Spinal cord (tissue), 10 donors: ENCODE results near the gene ENO2. TPM values are rescaled to one million over a fixed set of nuclear protein-coding genes. Genes with fewer than 3 reads are reported as not detected.

Experiments
- DNase-seq, 6 donors: peaks; one replicate each; pipeline versions ENCODE4 v3.0.0 to v3.0.0-alpha.2; 2013 to 2015; ENCODE audit warnings: low spot score in 6 of 6, low read depth in 4 of 6
- H3K27ac ChIP-seq: one replicate; pipeline ENCODE4 v1.5.1; 2013; ENCODE audit warnings: low read depth, low read length, control low read depth
- H3K27me3 ChIP-seq: one replicate; pipeline ENCODE4 v1.6.1; 2013; ENCODE audit warnings: low read length; ENCODE audit not compliant: control insufficient read depth, insufficient read depth
- H3K36me3 ChIP-seq: one replicate; pipeline ENCODE4 v1.6.1; 2013; ENCODE audit warnings: low read length; ENCODE audit not compliant: control insufficient read depth, insufficient read depth
- H3K4me1 ChIP-seq: one replicate; pipeline ENCODE4 v1.6.1; 2013; ENCODE audit warnings: low read length; ENCODE audit not compliant: control insufficient read depth, insufficient read depth
- H3K4me3 ChIP-seq: one replicate; pipeline ENCODE4 v1.5.1; 2013; ENCODE audit warnings: low read depth, low read length, control low read depth
- H3K9me3 ChIP-seq: one replicate; pipeline ENCODE4 v1.6.1; 2013; ENCODE audit warnings: low read length; ENCODE audit not compliant: control insufficient read depth, insufficient read depth
- WGBS: methylation state at CpG from one replicate; pipeline ENCODE4 v1.1.5; 2013; ENCODE audit warnings: missing lambda C conversion rate; ENCODE audit not compliant: insufficient coverage; 5-methylcytosine and 5-hydroxymethylcytosine counted together
- polyA plus RNA-seq, 2 donors: library from polyadenylated mRNA; unstranded; fragments of 120-200 nt; gene quantifications; one replicate each; pipeline ENCODE4 v1.2.1, GENCODE V29; 2013; ENCODE audit not compliant: insufficient read length in 2 of 2
- total RNA-seq, 2 donors: library from RNA; depleted of rRNA in 1 of 2; stranded (reverse); fragments of 120-200 nt in 1 of 2; fragments of >200 nt in 1 of 2; gene quantifications; one replicate each; pipeline versions ENCODE4 v1.2.3 to v1.2.4, GENCODE V29; 2013 to 2014
- donor health status: healthy.

Gene ENO2
- total and polyA plus RNA-seq, 4 donors = 118 to 640 (median 461) TPM

GRCh38 chr12:6929466-6930452 lies 15.4 kb downstream of the ENO2 start:
- Histone ChIP-seq H3K27me3 (no peaks in the 10 kb centered on the region), H3K9me3 (no peaks in the 10 kb centered on the region), H3K36me3 (peaks cover 20% of the 10 kb centered on the region), H3K4me3 (peak overlapping the region; percentile 85), H3K27ac (peak overlapping the region; percentile 92), H3K4me1 (peaks cover 53% of the 10 kb centered on the region)
- 71% methylated on average over 3 of the region's 7 CpGs for WGBS
- DNase-seq = no peak

- H3K9me3 ChIP-seq = no peaks in the 10 kb centered on the region
- no CpG with 5 or more reads among the region's 1 CpG for WGBS
- peaks cover 48% of the 10 kb centered on the region for H3K36me3 ChIP-seq
- DNase-seq = no peak
- peaks cover 42% of the 10 kb centered on the region for H3K4me1 ChIP-seq
- H3K27me3 ChIP-seq = no peaks in the 10 kb centered on the region
- no peak overlapping the region for H3K27ac ChIP-seq
- H3K4me3 ChIP-seq = no peak overlapping the region
Observed at GRCh38 chr12:6932766-6933165, 18.4 kb downstream of the ENO2 start.

- Histone ChIP-seq H3K27ac (peak overlapping the region; percentile 26), H3K36me3 (peaks cover 58% of the 10 kb centered on the region), H3K9me3 (no peaks in the 10 kb centered on the region), H3K4me3 (no peak overlapping the region), H3K27me3 (no peaks in the 10 kb centered on the region), H3K4me1 (peaks cover 49% of the 10 kb centered on the region)
- WGBS = 45% methylated on average over 5 of the region's 8 CpGs
- peak in 1 of 6 donors; percentile 55 for DNase-seq
Observed at GRCh38 chr12:6934110-6934509, 19.7 kb downstream of the ENO2 start.

- peaks cover 67% of the 10 kb centered on the region for H3K36me3 ChIP-seq
- H3K4me3 ChIP-seq = no peak overlapping the region
- H3K27me3 ChIP-seq = no peaks in the 10 kb centered on the region
- H3K4me1 ChIP-seq = peaks cover 35% of the 10 kb centered on the region
- DNase-seq = no peak
- H3K27ac ChIP-seq = peak overlapping the region; percentile 1
- WGBS = 80% methylated on average over 8 of the region's 14 CpGs
- H3K9me3 ChIP-seq = no peaks in the 10 kb centered on the region
Observed at GRCh38 chr12:6935371-6936193, 21.2 kb downstream of the ENO2 start.

- Histone ChIP-seq H3K9me3 (no peaks in the 10 kb centered on the region), H3K27ac (no peak overlapping the region), H3K27me3 (no peaks in the 10 kb centered on the region), H3K4me1 (peaks cover 36% of the 10 kb centered on the region), H3K4me3 (no peak overlapping the region), H3K36me3 (peaks cover 73% of the 10 kb centered on the region)
- DNase-seq = no peak
- 90% methylated on average over 3 of the region's 3 CpGs for WGBS
Observed at GRCh38 chr12:6936194-6936635, 21.8 kb downstream of the ENO2 start.

GRCh38 chr12:6936636-6937480 lies 22.5 kb downstream of the ENO2 start:
- peaks cover 42% of the 10 kb centered on the region for H3K4me1 ChIP-seq
- H3K9me3 ChIP-seq = no peaks in the 10 kb centered on the region
- H3K27ac ChIP-seq = peak overlapping the region; percentile 93
- no peak for DNase-seq
- 27% methylated on average over 36 of the region's 36 CpGs for WGBS
- H3K27me3 ChIP-seq = no peaks in the 10 kb centered on the region
- H3K4me3 ChIP-seq = peak overlapping the region; percentile 77
- peaks cover 80% of the 10 kb centered on the region for H3K36me3 ChIP-seq

- WGBS = under 1% methylated on average over 73 of the region's 80 CpGs
- Histone ChIP-seq H3K4me3 (peak overlapping the region; percentile 77), H3K36me3 (peaks cover 88% of the 10 kb centered on the region), H3K9me3 (no peaks in the 10 kb centered on the region), H3K27ac (peak overlapping the region; percentile 93), H3K4me1 (peaks cover 48% of the 10 kb centered on the region), H3K27me3 (no peaks in the 10 kb centered on the region)
- DNase-seq = peak; percentile 85 to 99 (median 92)
Observed at GRCh38 chr12:6937481-6938352, 23.3 kb downstream of the ENO2 start.

- no peaks in the 10 kb centered on the region for H3K9me3 ChIP-seq
- DNase-seq = no peak
- peak overlapping the region; percentile 93 for H3K27ac ChIP-seq
- peak overlapping the region; percentile 77 for H3K4me3 ChIP-seq
- H3K4me1 ChIP-seq = peaks cover 55% of the 10 kb centered on the region
- 87% methylated on average over 30 of the region's 32 CpGs for WGBS
- no peaks in the 10 kb centered on the region for H3K27me3 ChIP-seq
- peaks cover 83% of the 10 kb centered on the region for H3K36me3 ChIP-seq
Observed at GRCh38 chr12:6938353-6939190, 24.2 kb downstream of the ENO2 start.
